Stimulated activated CD4-positive, alpha-beta T cell treated with anti-CD3 and anti-CD28 coated beads, TNF-alpha, amount 100 ng/mL, for 4 hours (primary cell): ENCODE data around the gene CARD9.

ENCODE experiments used
- DNase-seq, 3 experiments: peaks; one replicate each; pipeline ENCODE4 v3.0.0-alpha.2; 2020; ENCODE audit warnings: low read depth in 3 of 3

The CARD9 gene

GRCh38 chr9:136401173-136401922, 27.9 kb upstream of the CARD9 start:
- DNase-seq = no peak

DNA sequence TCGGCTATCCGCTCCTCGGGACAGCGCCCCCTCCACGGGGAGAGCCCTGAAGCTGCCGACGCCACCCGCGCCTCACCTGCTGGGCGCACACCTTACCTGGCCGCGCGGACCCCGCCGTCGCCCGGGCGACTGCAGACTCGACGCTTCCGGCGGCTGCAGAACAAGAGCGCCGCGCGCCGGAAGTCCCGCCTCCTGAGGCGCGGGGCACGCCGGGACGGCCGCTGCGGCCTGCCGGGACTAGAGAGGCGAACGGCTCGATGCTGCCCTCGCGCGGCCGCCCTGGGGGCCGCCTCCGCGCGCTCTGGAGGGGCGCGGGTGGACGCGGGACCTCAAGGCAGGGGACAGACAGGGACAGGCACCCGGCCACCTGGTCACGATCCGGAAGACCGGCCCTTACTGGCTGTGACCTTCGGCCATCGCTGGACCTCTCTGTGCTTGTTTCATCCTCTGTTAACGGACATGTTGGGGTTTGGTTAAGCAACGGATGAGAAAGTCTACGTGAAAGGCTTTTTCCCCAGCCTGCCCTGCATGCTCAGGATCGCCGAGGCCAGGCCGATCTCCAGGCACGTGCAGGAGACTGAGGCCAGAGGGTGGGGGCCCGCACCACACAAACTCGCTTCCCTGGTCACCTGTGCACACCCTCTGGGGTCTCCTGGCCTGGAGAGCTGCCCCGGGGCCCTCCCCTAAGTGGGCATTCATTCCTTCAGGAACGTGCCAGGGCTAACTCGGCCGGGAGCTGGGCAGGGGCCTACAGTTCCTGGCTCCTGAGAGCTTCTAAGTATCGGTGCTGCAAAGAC, 26.8 kb upstream of the CARD9 start, which contains the start of gene SNAPC4:
Gene SNAPC4 (minus strand): TSS at position 133 of the 797 bp plus-strand sequence. CDS start 1,742 bp downstream, outside the sequence.
- DNase-seq = peak; percentile 73 to 85 (median 80)

DNA sequence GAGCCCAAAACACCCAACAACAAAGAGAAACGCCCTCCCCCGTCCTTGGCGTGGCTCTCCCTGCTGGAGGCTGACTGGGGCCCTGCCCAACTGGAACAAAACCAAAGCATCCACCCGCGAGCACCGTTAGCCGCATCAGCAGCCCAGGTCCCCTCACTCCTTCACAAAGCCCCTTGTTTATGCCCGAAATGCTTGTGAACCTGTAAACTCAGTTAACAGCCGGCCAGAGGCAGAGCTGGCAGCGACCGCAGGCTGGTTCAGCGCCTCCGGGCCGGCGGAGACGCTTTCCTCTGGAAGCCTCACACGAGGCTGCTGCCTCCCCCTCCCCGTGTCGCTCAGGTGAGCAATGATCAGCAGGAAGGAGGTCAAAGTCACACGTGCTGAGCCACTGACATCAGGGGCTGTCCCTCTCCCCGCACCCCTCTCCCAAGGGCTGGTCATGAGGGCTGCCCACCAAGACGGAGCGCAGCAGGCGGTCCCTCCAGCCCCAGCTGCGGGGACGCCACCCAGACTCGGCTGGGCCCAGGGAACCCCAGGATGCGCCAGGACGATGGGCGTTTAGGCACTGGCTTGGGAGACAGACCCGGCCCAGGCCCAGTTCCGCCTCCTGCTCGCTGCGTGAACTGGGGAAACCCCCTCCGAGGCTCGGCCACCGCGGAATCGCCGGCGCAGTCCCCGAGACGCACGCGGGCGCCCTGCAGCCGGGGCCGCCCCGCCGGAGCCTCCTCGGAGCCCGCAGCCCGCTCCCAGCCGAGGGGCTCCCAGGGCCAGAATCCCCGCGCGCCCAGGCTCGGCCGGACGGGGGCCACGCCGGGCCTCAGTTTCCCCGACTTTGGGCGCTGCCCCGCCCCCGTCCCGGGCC, 25.9 kb upstream of the CARD9 start:
- DNase-seq = peak in 1 of 3 experiments; percentile 28

GRCh38 chr9:136398286-136398685, 24.8 kb upstream of the CARD9 start:
- DNase-seq = no peak

- no peak for DNase-seq
Measured at GRCh38 chr9:136397643-136398042, 24.2 kb upstream of the CARD9 start.

GRCh38 chr9:136396219-136396515, 22.7 kb upstream of the CARD9 start:
- DNase-seq = no peak

DNA sequence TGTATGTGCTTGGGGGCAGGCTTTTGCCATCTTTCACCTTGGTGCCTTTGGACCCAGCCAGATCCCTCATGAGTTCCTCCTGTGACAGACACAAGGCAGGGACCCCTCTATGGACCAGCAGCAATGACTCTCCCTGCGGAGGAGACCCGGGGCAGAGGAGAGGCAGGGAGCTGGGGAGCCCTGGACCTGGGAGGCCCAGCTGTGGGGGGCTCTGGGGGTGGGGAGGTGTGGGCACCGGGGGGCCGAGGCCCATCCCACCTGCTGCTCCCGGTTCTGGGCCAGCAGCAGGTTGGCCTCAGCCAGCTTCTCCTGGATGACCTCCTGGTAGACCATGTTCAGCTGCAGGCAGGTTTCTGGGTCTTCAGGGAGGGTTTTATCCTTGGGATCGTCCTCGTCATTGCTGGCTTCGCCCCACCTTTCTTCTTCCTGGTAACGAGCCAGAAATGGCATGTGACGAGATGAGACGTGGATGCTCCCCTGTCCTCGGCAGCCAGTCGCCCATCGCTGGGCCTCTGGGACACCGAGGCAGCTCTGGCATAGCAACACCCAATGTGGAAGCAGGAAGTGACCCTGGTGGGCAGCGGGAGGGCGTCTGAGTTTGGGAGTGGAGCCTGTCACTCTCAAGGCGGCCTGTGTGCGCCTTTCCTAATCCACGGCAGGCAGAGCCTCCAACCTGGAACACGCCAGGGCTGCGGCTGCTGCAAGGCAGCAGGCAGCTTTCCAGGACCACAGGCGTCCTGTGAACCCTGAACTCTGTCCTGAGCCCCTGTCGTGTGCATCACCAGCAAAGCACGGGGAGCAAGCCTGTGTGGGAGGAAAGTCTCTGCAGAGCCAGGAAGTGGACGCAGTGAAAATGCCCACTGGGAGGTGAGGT, 22.1 kb upstream of the CARD9 start:
- no peak for DNase-seq

DNA sequence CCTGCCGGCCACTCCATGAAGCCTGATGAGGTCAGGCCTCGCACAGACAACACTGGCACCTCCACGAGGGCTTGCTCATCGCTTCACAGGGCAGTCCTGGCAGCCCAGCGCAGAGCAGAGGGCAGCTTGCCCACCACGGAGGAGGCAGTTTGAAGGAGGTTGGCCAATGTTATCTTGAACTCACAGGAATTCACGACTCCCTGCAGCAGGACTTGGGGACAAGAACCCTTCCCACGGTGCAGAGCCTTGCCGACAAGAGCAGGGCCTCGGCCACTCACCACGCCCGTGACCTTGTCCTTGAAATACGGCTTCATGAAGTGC, 21.5 kb upstream of the CARD9 start:
- no peak for DNase-seq

- DNase-seq = no peak
Measured at GRCh38 chr9:136394312-136395019, 21.0 kb upstream of the CARD9 start.

- DNase-seq = no peak
Measured at GRCh38 chr9:136393531-136393930, 20.1 kb upstream of the CARD9 start.

GRCh38 chr9:136392538-136393449, 19.3 kb upstream of the CARD9 start:
- DNase-seq = no peak

- DNase-seq = no peak
Measured at GRCh38 chr9:136391737-136392537, 18.5 kb upstream of the CARD9 start.

DNA sequence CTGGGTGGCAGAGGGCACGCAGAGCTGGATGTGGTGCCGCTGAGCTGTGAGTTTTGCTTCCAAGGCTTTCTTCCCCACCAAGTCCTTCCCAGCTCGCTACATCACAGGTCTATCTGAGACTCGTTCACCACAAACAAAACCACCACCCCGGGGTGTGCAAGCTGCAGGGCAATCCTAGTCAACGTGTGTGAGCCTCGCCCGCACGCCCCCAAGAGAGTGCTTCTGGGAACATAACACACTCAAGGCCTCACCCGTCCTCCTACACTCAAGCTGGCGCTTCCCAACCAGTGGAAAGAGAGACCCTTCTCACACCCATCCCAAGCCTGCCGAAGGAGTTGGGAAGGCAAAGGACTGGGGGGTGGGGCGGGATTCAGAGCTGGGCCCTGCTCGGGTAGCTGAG, 15.9 kb upstream of the CARD9 start:
- DNase-seq = no peak

DNA sequence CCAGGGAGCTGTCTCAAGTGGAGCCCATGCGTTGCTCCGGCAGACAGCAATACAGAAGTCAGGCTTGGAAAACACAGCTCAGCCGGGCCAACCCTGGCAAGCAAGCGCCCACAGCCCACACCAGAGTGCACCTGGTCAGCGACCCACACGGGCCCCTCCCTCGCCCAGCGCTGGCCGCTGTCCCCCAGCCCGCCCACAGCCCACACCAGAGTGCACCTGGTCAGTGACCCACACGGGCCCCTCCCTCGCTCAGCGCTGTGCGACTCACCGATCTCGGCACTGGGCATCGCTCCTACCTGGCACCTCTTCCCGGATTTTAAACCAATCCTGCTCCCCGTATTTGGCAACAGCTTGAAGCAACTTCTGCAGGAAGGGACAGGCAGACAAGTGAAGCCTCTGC, 13.7 kb upstream of the CARD9 start:
- DNase-seq = no peak

DNA sequence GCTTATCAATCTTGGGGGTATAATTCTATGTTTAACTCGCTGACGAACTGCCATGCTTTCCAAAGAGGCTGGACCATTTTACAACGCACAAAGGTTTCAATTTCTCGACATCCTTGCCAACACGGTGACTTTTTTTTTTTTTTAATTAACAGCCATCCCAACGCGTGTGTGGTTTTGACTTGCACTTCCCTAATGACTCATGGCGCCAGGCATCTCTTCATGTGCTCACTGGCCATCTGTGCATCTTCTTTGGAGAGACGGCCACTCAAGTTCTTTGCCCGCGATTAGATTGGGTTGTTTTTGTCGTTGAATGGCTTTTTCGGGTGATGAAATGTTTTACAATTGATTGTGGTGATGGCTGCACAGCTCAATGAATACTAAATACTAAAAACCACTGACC, 12.5 kb upstream of the CARD9 start:
- no peak for DNase-seq

GRCh38 chr9:136385015-136385414, 11.5 kb upstream of the CARD9 start:
- DNase-seq = no peak

DNA sequence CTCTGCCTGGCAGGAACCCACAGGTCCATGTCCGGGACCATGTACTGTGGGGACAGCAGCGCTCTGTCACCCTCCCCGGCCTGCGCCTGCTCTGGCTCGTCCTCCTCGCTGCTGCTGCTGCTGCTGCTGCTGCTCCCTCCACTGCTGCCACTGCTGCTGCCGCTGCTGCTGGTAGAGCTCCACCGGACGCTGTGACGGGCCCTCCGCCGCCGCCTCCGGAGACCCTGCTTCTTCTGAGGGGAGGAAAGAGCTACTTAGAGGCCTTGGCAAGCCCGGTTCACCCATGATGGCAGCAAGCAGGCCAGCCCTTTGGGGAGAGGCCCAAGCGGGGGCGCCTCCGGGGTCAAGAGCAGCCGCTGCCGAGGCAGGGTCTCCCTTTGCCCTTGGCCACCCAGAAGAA, 10.0 kb upstream of the CARD9 start:
- DNase-seq = no peak

- DNase-seq = no peak
Measured at GRCh38 chr9:136381966-136382513, 8.6 kb upstream of the CARD9 start.

DNA sequence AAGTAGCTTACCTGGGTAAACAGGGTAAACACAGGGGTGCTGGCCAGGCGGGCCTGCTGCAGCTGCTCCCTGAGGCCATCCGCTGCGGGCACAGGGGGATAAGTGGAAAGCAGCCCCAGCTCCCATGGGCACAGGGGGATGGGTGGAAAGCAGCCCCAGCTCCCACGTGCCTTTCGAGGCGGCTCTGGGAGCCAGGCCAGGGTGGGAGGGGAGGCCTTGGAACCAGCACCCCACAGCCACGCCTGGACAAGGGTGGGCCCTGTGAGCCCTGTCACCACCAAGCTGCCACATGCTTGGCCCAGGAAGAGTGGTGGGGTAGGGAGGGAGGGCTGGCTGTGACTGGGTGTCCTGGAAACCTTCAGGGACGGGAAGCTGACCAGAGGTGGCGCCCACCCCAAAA, 7.8 kb upstream of the CARD9 start:
- no peak for DNase-seq
